ENCODE data around the gene KCTD16.

The KCTD16 gene

DNA sequence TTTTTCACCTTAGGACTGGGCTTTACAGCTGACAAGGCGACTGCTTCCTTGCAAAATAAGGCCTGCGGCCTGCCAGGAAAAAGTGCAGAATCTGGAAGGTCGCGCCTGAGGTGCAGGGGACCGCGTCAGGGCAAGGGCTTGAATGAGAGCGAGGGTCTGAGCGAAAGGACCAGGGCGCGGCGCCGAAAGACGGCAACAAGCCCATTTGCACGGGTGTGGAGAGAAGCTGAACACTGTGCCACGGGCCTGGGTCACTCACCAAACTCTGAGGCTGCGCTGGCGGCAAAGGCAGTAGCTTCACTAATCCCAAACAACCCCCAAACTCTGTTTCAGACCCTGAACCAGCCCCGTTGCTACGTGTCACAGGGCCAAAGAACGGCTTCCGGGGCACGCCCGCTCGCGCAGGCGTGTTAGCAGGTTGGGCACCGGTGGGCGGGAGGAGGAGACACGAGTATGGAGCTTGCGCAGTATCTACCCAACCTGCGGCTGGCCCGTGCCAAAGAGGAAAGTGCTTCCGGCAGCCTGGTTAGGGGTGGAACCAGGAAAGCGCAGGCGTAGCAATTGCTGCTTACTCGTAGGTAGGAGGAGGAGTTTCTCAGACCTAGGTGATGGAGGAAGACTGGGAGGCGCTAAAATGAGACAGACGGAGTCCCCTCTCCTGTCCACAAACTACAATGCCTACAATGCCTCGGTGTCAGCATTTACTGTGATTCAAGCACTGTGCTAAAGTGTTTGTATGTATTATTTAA lies at the start of gene KCTD16, which contains the start of gene YIPF5:
KCTD16 (plus strand) TSS at position 598 of the 749 bp plus-strand sequence.
YIPF5 (minus strand) TSS at position 384 of the 749 bp plus-strand sequence. CDS start 704 bp downstream, outside the sequence.
- peak within 1 kb of the TSS; percentile 90 to 100 for H3K4me3 Mint-ChIP-seq
- peak within 1 kb of the TSS; percentile 71 to 99 for H3K27ac Mint-ChIP-seq
- DNase-seq (peak; percentile 95 to 98), ATAC-seq (peak; percentile 99)
- peaks cover 4 to 8% of the 10 kb centered on the region in 2 donors for H3K9me3 Mint-ChIP-seq
- no peaks in the 10 kb centered on the region for H3K27me3 Mint-ChIP-seq
- peaks cover 34% of the 10 kb centered on the region for H3K4me1 Mint-ChIP-seq

DNA sequence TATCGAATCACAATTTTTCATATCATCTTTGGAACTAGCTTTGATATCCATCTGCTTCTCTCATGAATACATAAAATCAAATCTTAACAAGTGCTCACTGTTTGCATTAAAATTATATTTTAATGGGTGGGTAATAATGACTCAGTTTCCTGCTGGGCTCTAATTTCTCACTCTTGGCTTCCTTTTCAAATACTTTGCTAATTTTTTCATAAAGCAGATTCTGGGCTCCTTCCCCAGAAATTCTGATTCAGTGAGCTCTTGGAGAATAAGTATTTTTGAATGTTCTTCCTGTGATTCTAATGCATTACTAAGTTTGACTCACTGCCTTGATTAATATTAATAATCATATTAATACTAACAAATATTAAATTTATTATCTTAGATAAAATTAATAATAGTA lies 49.1 kb upstream of the KCTD16 start:
- DNase-seq: no peak
- Mint-ChIP-seq H3K9me3 (peaks cover 0 to 8% of the 10 kb centered on the region in 2 donors), H3K4me3 (no peak overlapping the region), H3K27ac (no peak overlapping the region), H3K4me1 (no peaks in the 10 kb centered on the region), H3K27me3 (no peaks in the 10 kb centered on the region)
- no peak for ATAC-seq

DNA sequence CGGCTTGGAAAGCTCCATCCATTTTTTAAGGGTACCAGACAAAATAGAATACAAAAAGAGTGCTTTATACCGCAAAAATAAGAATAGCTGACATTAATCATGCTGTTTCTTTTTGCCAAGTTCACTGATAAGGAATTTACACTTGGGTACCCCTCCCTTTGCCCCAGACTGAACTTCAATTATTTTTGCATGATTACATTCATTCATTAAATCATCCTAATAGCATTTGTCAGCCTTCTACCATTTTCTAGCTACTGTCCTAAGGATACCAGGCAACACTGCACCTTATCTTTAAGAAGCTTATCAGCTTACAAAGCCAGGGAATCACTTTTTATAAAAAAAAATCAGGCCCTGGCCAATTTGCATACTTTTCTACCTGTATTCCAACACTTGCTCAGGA lies 48.6 kb upstream of the KCTD16 start:
- no peaks in the 10 kb centered on the region for H3K27me3 Mint-ChIP-seq
- no peaks in the 10 kb centered on the region for H3K4me1 Mint-ChIP-seq
- ATAC-seq (no peak), DNase-seq (no peak)
- no peak overlapping the region for H3K27ac Mint-ChIP-seq
- H3K9me3 Mint-ChIP-seq: peaks cover 0 to 8% of the 10 kb centered on the region in 2 donors
- no peak overlapping the region for H3K4me3 Mint-ChIP-seq

DNA sequence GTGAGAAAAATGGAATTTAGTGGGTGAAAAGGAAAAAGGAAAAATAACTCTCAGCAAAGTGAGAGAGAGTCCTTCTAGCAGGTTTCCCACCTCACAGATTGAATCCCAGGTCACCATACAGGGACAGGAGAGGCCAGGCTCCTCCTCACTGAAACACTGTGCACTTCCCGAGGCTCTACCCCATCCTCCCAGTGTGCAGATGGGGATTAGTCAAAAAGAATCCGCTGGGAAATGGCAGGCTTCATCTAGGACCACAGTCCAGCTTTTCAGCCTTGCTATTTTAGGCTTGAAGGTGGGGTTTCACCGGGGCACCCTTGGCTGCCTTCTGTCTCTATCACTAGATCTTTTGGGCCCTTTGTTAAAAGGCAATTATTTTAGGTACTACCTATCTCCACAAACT lies 48.0 kb upstream of the KCTD16 start:
- Mint-ChIP-seq H3K4me3 (no peak overlapping the region), H3K27me3 (no peaks in the 10 kb centered on the region), H3K9me3 (peaks cover 0 to 8% of the 10 kb centered on the region in 2 donors), H3K27ac (peak overlapping the region in 1 of 2 donors; percentile 12), H3K4me1 (no peaks in the 10 kb centered on the region)
- DNase-seq (no peak), ATAC-seq (no peak)

DNA sequence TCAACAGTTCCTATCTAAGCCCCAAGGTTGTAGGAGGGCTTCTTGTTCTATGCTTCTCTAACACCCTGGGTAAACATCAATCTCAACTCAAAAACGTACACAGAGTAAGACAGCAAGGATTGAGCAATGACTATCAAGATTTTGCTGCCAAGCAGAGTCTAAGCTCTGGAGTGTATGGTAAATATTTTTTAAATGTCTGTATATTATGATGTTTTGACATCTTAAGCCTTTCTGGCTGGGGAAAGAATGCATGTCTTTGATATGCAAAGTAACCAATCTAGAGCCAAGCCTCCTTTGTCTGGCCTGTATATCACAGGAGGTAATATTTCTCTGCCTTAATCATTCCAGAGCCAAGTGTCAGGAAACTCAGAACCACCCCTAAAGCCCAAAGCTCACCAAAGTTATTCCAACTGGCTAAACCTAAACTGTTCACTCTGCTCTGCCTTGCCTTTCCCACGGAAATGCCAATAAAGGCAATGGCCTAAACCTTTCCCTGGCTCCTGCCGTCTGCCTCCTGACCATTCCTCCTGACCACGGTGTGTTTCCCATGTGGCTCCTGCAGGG lies 45.4 kb upstream of the KCTD16 start:
- no peaks in the 10 kb centered on the region for H3K27me3 Mint-ChIP-seq
- H3K9me3 Mint-ChIP-seq: peaks cover 0 to 2% of the 10 kb centered on the region in 2 donors
- DNase-seq (no peak), ATAC-seq (no peak)
- no peak overlapping the region for H3K4me3 Mint-ChIP-seq
- H3K27ac Mint-ChIP-seq: no peak overlapping the region
- no peaks in the 10 kb centered on the region for H3K4me1 Mint-ChIP-seq

DNA sequence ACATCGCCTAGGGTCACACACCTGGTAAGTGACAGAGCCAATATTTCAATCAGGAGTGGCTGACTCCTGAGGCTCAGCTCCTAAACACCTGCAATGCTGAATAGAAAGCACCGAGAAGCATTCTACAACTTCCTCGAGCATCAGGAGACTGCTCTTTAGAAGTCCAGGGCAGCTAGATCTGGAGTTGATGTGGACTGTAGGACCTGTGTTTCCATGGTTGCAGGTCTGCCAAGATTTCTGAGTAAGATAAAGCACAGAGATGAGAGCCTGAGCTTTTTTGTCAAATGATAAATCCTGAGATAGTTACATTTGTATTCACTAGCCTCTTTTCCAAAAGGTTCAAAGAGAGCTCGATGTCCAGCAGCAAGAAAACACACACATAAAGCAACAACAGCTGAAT lies 44.0 kb upstream of the KCTD16 start:
- ATAC-seq (no peak), DNase-seq (no peak)
- H3K4me1 Mint-ChIP-seq: no peaks in the 10 kb centered on the region
- no peaks in the 10 kb centered on the region for H3K9me3 Mint-ChIP-seq
- no peak overlapping the region for H3K4me3 Mint-ChIP-seq
- no peaks in the 10 kb centered on the region for H3K27me3 Mint-ChIP-seq
- no peak overlapping the region for H3K27ac Mint-ChIP-seq

DNA sequence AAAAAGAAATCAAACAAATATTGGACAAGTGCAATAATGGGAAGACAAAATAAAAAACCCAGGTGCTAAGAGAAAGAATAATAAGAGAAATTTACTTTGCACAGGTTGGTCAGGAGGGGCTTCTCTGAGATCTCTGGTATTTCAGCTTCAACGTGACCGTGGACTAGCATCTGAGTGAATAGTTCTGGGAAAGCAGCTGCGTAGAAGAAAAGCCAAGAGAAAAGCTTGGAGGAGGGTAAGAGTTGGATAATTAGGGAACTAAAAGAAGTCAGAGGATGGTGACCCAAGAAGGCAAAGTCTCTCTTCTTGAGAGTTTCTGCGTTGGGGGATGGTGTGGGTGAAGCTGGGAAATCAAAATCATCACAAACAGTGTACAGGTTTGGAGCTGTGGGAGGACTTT lies 41.8 kb upstream of the KCTD16 start:
- H3K27me3 Mint-ChIP-seq: no peaks in the 10 kb centered on the region
- H3K4me1 Mint-ChIP-seq: no peaks in the 10 kb centered on the region
- DNase-seq (no peak), ATAC-seq (no peak)
- no peak overlapping the region for H3K4me3 Mint-ChIP-seq
- no peaks in the 10 kb centered on the region for H3K9me3 Mint-ChIP-seq
- H3K27ac Mint-ChIP-seq: no peak overlapping the region

DNA sequence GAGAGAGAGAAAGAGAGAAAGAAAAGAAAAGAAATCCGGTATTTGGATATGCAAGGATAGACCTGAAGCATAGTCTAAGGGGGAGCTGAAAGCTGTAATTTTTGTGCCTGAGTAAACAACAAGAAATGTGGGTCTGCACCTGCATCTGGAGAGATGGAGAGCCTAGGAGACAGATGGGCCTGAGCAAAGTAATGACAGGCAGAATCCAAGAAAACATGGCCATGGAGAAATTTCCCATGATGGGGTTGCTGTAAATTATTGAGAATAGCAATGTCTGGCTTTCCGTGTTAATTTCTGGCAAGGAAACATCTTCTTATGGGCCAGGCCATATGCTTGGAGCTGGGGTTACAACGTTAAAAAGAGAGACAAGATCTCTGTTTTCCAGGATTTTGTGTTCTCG lies 40.4 kb upstream of the KCTD16 start:
- Mint-ChIP-seq H3K4me1 (no peaks in the 10 kb centered on the region), H3K9me3 (no peaks in the 10 kb centered on the region), H3K4me3 (no peak overlapping the region), H3K27ac (no peak overlapping the region), H3K27me3 (no peaks in the 10 kb centered on the region)
- ATAC-seq (no peak), DNase-seq (no peak)

DNA sequence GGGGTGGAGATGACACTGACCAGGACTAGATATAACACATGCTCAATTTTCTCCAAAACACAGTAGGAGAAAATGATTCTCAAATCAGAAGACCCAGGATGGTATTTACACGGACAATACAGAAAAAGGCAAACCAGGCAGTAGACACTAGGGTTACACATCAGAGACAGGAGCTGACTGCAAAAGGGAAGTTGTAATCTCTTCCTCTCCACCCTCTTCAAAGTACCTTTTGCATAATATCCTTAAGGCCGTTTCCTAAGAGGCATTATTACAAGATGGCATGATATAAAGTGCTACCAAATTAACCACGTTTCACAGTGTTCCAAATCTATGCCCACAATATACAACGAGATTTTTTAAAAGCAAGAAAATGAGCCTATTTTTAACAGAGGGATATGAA lies 39.4 kb upstream of the KCTD16 start:
- Mint-ChIP-seq H3K4me1 (peaks cover 5% of the 10 kb centered on the region), H3K27ac (no peak overlapping the region), H3K4me3 (no peak overlapping the region), H3K9me3 (no peaks in the 10 kb centered on the region), H3K27me3 (no peaks in the 10 kb centered on the region)
- no peak for ATAC-seq
- DNase-seq: no peak

DNA sequence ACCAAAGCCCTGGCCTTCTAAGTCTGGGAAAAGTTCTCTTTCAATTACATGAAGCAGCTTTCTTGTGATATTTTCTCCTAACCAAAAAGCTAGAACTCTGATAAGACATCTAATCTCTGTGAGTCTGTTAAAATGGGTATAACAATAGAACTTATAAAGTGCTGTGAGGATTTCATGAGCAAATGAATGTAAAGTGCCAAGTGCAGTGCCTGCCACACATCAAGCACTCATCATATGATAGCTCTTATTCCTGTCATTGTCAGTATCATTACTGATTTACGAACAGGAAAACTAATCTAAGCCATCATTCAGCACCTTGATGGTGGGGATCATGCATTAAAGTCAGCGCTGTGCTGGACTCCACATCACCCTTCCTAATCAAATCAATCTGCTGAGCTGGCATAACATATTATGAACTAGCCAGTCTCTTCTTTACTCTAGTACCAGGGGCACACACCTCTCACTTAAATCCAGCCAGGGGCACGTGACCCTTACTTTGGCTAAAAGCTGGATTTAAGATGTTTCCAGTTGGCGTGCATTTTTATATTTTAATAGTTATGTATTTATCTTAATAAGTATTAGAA lies 37.5 kb upstream of the KCTD16 start:
- no peak for ATAC-seq
- Mint-ChIP-seq H3K9me3 (no peaks in the 10 kb centered on the region), H3K27me3 (no peaks in the 10 kb centered on the region), H3K4me3 (no peak overlapping the region), H3K27ac (no peak overlapping the region), H3K4me1 (peaks cover 5% of the 10 kb centered on the region)
- DNase-seq: no peak

DNA sequence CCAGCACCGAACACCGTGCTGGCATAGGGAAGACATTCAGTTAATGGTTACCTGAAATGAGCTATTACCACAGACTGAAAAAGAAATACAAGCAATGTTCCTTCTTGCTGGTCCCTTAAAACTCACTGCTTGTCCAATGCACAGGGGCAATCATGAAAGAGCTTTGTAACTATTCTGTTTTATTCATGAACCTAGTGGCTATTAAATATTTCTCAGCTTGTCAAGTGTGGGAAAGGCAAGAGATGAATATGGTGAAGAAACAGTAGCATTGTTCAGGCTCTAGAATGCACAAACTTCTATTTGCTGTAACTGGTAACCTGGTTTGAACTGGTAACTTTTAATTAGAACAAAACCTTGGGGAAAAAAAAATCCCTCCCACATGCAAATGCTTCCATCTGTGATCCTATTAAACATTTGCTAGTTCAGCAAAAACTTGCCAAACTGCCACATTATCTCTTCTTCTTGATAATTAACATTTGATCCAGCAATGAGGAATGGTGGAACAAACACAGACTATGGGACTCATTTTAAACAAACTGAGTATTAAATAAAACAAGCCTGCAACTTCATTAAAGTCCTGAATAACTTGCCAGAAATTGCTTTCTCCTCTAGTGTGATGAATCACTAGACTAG lies 36.4 kb upstream of the KCTD16 start:
- H3K27ac Mint-ChIP-seq: no peak overlapping the region
- DNase-seq (no peak), ATAC-seq (no peak)
- H3K27me3 Mint-ChIP-seq: no peaks in the 10 kb centered on the region
- H3K9me3 Mint-ChIP-seq: no peaks in the 10 kb centered on the region
- H3K4me3 Mint-ChIP-seq: no peak overlapping the region
- peaks cover 5% of the 10 kb centered on the region for H3K4me1 Mint-ChIP-seq

DNA sequence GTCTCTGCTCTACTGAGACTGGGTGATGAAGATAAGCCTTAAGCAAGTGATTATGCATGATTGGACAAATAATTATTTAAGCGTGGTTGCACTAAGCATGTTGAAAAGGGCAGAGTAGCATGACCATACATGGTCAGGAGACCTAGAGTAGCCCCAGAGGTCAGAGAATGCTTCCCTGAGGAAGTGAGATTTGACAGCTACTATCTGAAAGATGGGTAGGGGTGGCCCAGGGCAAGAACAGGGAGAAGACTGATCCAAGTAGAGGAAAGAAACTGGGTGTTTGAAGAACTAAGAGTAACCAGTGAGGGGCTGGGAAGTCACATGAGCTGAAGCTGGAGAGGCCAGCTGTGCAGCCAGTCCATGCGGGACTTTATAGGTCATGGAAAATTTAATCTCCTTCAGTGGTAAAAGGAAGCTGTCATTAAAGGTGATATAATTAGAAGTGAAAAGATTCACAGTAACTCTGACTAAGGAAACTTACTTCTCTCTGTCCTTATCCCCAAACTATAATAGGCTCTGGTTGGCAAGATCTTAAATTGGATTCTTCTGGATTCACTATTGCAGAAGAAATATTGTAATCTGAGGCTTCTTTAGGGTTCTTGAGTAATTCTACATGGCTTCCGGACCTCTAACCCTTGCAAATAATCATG lies 35.4 kb upstream of the KCTD16 start:
- no peak for DNase-seq
- no peak overlapping the region for H3K4me3 Mint-ChIP-seq
- no peak overlapping the region for H3K27ac Mint-ChIP-seq
- H3K27me3 Mint-ChIP-seq: no peaks in the 10 kb centered on the region
- no peaks in the 10 kb centered on the region for H3K9me3 Mint-ChIP-seq
- peaks cover 5% of the 10 kb centered on the region for H3K4me1 Mint-ChIP-seq
- ATAC-seq: no peak

DNA sequence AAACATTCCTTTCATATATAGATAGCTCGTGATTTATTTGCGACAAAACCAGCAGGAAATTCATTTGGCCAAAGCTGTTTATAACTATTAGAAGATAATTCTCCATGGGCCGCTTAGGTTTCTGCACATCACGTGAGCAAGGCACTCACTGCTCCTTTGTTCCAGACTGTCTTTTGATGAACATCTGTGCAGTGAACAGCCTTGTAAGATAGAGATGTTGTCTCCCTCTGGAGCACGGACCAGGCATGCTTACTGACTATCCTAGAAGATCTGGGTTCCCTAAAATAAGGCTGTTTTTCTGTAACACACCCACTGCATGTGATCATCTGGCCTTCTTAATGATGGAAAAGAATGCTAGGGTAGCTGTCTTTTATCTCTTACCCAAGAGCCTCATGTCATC lies 31.1 kb upstream of the KCTD16 start:
- no peak for ATAC-seq
- Mint-ChIP-seq H3K27me3 (no peaks in the 10 kb centered on the region), H3K4me3 (no peak overlapping the region), H3K27ac (no peak overlapping the region), H3K4me1 (peaks cover 14% of the 10 kb centered on the region), H3K9me3 (no peaks in the 10 kb centered on the region)
- no peak for DNase-seq

DNA sequence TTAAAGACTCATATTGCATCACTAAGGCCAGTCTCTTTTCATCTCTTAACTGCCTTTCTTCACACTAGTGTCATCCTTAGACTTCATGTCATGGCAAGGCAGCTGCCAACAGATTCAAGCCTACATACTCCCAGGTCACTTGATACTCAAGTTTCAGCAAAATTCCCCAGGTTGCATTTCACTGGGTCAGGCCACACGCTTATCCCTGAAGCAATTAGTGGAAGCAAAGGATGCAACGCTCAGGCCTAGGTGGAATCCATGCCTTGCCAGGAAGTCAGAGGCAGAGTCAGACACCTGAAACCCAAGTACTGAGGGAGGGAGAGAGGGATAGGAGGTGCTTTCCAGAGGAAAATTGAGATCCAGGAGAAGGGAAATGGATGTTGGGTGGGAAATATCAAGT lies 29.1 kb upstream of the KCTD16 start:
- Mint-ChIP-seq H3K9me3 (no peaks in the 10 kb centered on the region), H3K4me3 (no peak overlapping the region), H3K27me3 (no peaks in the 10 kb centered on the region), H3K27ac (peak overlapping the region in 1 of 2 donors; percentile 17), H3K4me1 (peaks cover 9% of the 10 kb centered on the region)
- DNase-seq (no peak), ATAC-seq (no peak)

DNA sequence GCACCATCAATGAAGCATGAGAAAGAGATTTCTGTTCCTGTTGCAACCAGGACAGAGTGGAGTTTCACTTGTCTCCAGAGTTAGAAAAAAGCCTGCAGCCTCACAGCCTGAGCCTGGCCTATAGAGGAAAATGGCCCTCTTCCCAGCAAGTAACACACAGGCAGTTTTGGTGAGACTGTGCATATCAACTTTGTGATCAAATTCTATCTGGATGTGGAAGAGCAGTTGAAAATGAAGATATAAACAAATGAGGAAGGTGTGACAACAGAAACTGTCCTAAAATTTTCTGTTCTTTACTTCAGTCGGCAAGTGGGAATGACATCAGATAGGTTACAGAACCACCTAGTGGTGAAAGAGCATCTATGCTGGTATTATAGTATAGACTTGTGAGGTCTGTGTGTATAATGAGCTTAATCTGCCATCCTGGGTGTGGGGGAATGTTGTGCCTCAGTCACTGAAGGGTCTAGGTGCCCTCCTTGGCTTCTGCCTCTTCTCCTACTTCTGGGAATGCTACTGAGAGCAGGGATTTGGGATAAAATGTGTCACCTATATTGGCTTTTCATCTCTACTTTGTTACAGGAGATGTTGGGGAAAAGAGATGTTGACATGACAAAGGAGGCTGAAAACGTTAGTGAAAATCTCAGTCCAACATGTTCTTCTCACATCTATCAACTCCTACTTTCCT lies 28.4 kb upstream of the KCTD16 start:
- no peaks in the 10 kb centered on the region for H3K9me3 Mint-ChIP-seq
- H3K4me1 Mint-ChIP-seq: peaks cover 9% of the 10 kb centered on the region
- H3K27ac Mint-ChIP-seq: peak overlapping the region in 1 of 2 donors; percentile 17
- ATAC-seq: peak; percentile 88
- no peak overlapping the region for H3K4me3 Mint-ChIP-seq
- DNase-seq: no peak
- no peaks in the 10 kb centered on the region for H3K27me3 Mint-ChIP-seq

Measured in stimulated activated naive CD8-positive, alpha-beta T cell treated with anti-CD3 and anti-CD28 coated beads, Interleukin-15, amount 100 ng/mL, for 72 hours (primary cell).